Hepatocyte (in vitro differentiated cells): ENCODE measurements around the gene REV1. TPM values are rescaled to one million over a fixed set of nuclear protein-coding genes. Genes with fewer than 3 reads are reported as not detected.
"Not testable (repeated sequence)": the region's sequence is repeated elsewhere in the genome, so short reads cannot be mapped to it uniquely, and the experiment has no call there.

ENCODE experiments used
- DNase-seq: peaks from one replicate; pipeline ENCODE4 v3.0.0-alpha.2; 2016; ENCODE audit warnings: low spot score
- H2AFZ ChIP-seq: fragments of 200-600 bp; sonication (generic); 2 replicates; pipeline ENCODE4 v1.6.0; 2016; ENCODE audit warnings: antibody characterized with exemption, mild to moderate bottlenecking
- H3K27ac ChIP-seq: fragments of 200-600 bp; sonication (generic); 2 replicates; pipeline ENCODE4 v1.5.1; 2016; ENCODE audit warnings: mild to moderate bottlenecking
- H3K27me3 ChIP-seq: fragments of 200-600 bp; sonication (generic); 2 replicates; pipeline ENCODE4 v1.6.1; 2016
- H3K36me3 ChIP-seq: fragments of 200-600 bp; sonication (generic); replicated peaks from 2 replicates; pipeline ENCODE4 v1.5.1; 2016; ENCODE audit warnings: low read depth; ENCODE audit not compliant: insufficient read depth
- H3K4me1 ChIP-seq: fragments of 200-600 bp; sonication (generic); 2 replicates; pipeline ENCODE4 v1.5.1; 2016; ENCODE audit warnings: mild to moderate bottlenecking, moderate library complexity; ENCODE audit not compliant: insufficient read depth
- H3K4me2 ChIP-seq: fragments of 200-600 bp; sonication (generic); 2 replicates; pipeline ENCODE4 v1.6.0; 2016
- H3K4me3 ChIP-seq: fragments of 200-600 bp; sonication (generic); 2 replicates; pipeline ENCODE4 v1.5.1; 2016; ENCODE audit warnings: mild to moderate bottlenecking
- H3K79me2 ChIP-seq: fragments of 200-600 bp; sonication (generic); 2 replicates; pipeline ENCODE4 v1.6.0; 2017; ENCODE audit warnings: mild to moderate bottlenecking
- H3K9me2 ChIP-seq: fragments of 200-600 bp; sonication (generic); replicated peaks from 2 replicates; pipeline ENCODE4 v1.6.0; 2017; ENCODE audit warnings: mild to moderate bottlenecking; ENCODE audit not compliant: insufficient read depth
- H3K9me3 ChIP-seq: fragments of 200-600 bp; sonication (generic); 2 replicates; pipeline ENCODE4 v1.5.1; 2016; ENCODE audit warnings: low read depth, mild to moderate bottlenecking
- H4K20me1 ChIP-seq: fragments of 200-600 bp; sonication (generic); 2 replicates; pipeline ENCODE4 v1.6.0; 2016; ENCODE audit warnings: mild to moderate bottlenecking; ENCODE audit not compliant: insufficient read depth, poor library complexity, severe bottlenecking
- CTCF ChIP-seq: fragments of 200-600 bp; sonication (generic); IDR thresholded peaks from 2 replicates; pipeline ENCODE4 v1.5.1; 2016; ENCODE audit warnings: antibody characterized with exemption, mild to moderate bottlenecking; ENCODE audit not compliant: poor library complexity
- EZH2 ChIP-seq: fragments of 200-600 bp; sonication (generic); IDR thresholded peaks from 2 replicates; pipeline ENCODE4 v1.6.1; 2016; ENCODE audit warnings: antibody characterized with exemption, mild to moderate bottlenecking, borderline replicate concordance
- EZH2phosphoT487 ChIP-seq: fragments of 200-600 bp; sonication (generic); IDR thresholded peaks from one replicate; pipeline ENCODE4 v1.6.1; 2018; ENCODE audit warnings: antibody characterized with exemption, mild to moderate bottlenecking, low read depth, moderate library complexity; ENCODE audit not compliant: unreplicated experiment, severe bottlenecking
- whole genome bisulfite sequencing: methylation state at CpG from one replicate; pipeline ENCODE4 v1.1.6; 2016; ENCODE audit warnings: low lambda C conversion rate; ENCODE audit errors: missing lambda C conversion rate; 5-methylcytosine and 5-hydroxymethylcytosine counted together
- polyA plus RNA-seq: library from polyadenylated mRNA; unstranded; fragments of >200 nt; fragmentation: Nextera tagmentation; extraction: Ambion mirVana; gene quantifications from 2 replicates; pipeline ENCODE4 v1.2.1, GENCODE V29; 2016
- total RNA-seq: library from RNA; depleted of rRNA; stranded (reverse); fragments of >200 nt; gene quantifications from 2 replicates; pipeline ENCODE4 v1.2.3, GENCODE V29; 2014

Gene REV1
- total and polyA plus RNA-seq, 2 experiments from 2014 or later, result 25.9 to 31.2 TPM

GRCh38 chr2:99365661-99366060, 124.2 kb downstream of the REV1 start:
- Histone ChIP-seq H4K20me1 (no peaks in the 10 kb centered on the region), H3K79me2 (peaks cover 3% of the 10 kb centered on the region), H3K27me3 (no peaks in the 10 kb centered on the region), H3K4me2 (no peak overlapping the region), H3K27ac (no peak overlapping the region), H2AFZ (no peak overlapping the region), H3K4me1 (no peaks in the 10 kb centered on the region), H3K9me2 (no peaks in the 10 kb centered on the region), H3K36me3 (no peaks in the 10 kb centered on the region), H3K4me3 (no peak overlapping the region), H3K9me3 (no peaks in the 10 kb centered on the region)
- 45% methylated on average over 2 of the region's 2 CpGs for WGBS
- no peak for DNase-seq
- TF ChIP-seq EZH2 (no peak), EZH2phosphoT487 (no peak)

- no peak overlapping the region for H3K27ac ChIP-seq
- no peak for TF ChIP-seq CTCF
- TF ChIP-seq EZH2, result no peak
- TF ChIP-seq EZH2phosphoT487, result no peak
- no peak overlapping the region for H2AFZ ChIP-seq
- no peak overlapping the region for H3K4me2 ChIP-seq
- no peak for DNase-seq
- no peaks in the 10 kb centered on the region for H3K4me1 ChIP-seq
- peaks cover 3% of the 10 kb centered on the region for H4K20me1 ChIP-seq
- no peaks in the 10 kb centered on the region for H3K36me3 ChIP-seq
- H3K9me2 ChIP-seq, result no peaks in the 10 kb centered on the region
- no peaks in the 10 kb centered on the region for H3K9me3 ChIP-seq
- H3K79me2 ChIP-seq, result peaks cover 85% of the 10 kb centered on the region
- no peaks in the 10 kb centered on the region for H3K27me3 ChIP-seq
- no peak overlapping the region for H3K4me3 ChIP-seq
These were observed 133.0 kb downstream of the REV1 start for GRCh38 chr2:99356853-99357252.

GRCh38 chr2:99354825-99355224, 135.0 kb downstream of the REV1 start:
- not testable (repeated sequence) for H3K36me3 ChIP-seq, H3K27ac ChIP-seq, H3K4me3 ChIP-seq, DNase-seq, H3K9me3 ChIP-seq, H3K9me2 ChIP-seq, H3K4me1 ChIP-seq, H3K4me2 ChIP-seq, H3K27me3 ChIP-seq, H2AFZ ChIP-seq
- Histone ChIP-seq H3K79me2 (peaks cover 98% of the 10 kb centered on the region), H4K20me1 (peaks cover 16% of the 10 kb centered on the region)
- WGBS, result 88% methylated on average over 8 of the region's 8 CpGs

GRCh38 chr2:99354070-99354469, 135.7 kb downstream of the REV1 start:
- Histone ChIP-seq H3K4me3 (no peak overlapping the region), H3K27me3 (no peaks in the 10 kb centered on the region), H4K20me1 (peaks cover 19% of the 10 kb centered on the region), H3K9me3 (no peaks in the 10 kb centered on the region), H3K36me3 (no peaks in the 10 kb centered on the region), H3K4me1 (no peaks in the 10 kb centered on the region), H2AFZ (no peak overlapping the region), H3K4me2 (no peak overlapping the region), H3K9me2 (no peaks in the 10 kb centered on the region), H3K79me2 (peaks cover 99% of the 10 kb centered on the region), H3K27ac (no peak overlapping the region)
- TF ChIP-seq EZH2phosphoT487, result no peak
- TF ChIP-seq CTCF, result no peak
- no peak for TF ChIP-seq EZH2
- DNase-seq, result no peak
- WGBS, result 88% methylated on average over 1 of the region's 1 CpG

Other genes with a start within 250 kb of the REV1 start
- gene LYG2, start 234.4 kb downstream of the REV1 start, total RNA-seq, result not detected in 2 replicates
- not detected in 2 replicates for gene LYG2, start 234.4 kb downstream of the REV1 start, polyA plus RNA-seq
- gene LYG1, start 188.8 kb downstream of the REV1 start, total RNA-seq, result 0.16 and 0.93 TPM in 2 replicates
- 1.9 and 2.4 TPM in 2 replicates for gene LYG1, start 188.8 kb downstream of the REV1 start, polyA plus RNA-seq
- gene TXNDC9, start 153.7 kb downstream of the REV1 start, total RNA-seq, result 47.2 and 48.4 TPM in 2 replicates
- 34.3 and 36.3 TPM in 2 replicates for gene TXNDC9, start 153.7 kb downstream of the REV1 start, polyA plus RNA-seq
- 19.1 and 29.7 TPM in 2 replicates for gene EIF5B, start 152.6 kb downstream of the REV1 start, total RNA-seq
- gene EIF5B, start 152.6 kb downstream of the REV1 start, polyA plus RNA-seq, result 18.3 and 24.8 TPM in 2 replicates